Nucleus accumbens (tissue), 56 donors: Measurements from ENCODE around the gene CANT1.
"Not testable (repeated sequence)": the region's sequence is repeated elsewhere in the genome, so short reads cannot be mapped to it uniquely, and the experiment has no call there.

Source experiments
- DNase-seq, 56 donors: peaks; one replicate each; lab custom pipeline; 2025; lab: John Stamatoyannopoulos, UW

Gene CANT1

GRCh38 chr17:78946131-78946530, 63.4 kb downstream of the CANT1 start:
- no peak for DNase-seq

- not testable (repeated sequence) for DNase-seq
Measured at GRCh38 chr17:78945455-78945854, 64.1 kb downstream of the CANT1 start.

DNA sequence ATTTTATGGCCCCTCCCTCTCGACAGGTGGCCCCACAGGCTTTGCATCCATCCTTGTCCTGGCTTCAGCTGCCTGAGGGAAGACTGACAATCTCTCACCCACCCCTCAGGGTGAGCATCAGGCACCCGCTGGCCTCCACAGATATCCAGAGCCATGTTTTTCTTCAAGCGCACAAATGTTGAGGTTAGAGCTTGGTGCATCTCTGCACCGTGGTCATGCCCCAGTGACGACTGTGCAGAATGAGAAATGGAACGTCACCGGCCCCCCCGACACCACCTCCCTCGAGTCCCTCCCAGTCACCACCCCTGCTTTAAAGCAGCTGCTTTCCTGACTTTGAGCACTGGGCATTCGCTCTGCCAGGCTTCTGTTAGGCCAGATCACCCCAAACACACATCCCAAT, 64.6 kb downstream of the CANT1 start:
- no peak for DNase-seq

DNA sequence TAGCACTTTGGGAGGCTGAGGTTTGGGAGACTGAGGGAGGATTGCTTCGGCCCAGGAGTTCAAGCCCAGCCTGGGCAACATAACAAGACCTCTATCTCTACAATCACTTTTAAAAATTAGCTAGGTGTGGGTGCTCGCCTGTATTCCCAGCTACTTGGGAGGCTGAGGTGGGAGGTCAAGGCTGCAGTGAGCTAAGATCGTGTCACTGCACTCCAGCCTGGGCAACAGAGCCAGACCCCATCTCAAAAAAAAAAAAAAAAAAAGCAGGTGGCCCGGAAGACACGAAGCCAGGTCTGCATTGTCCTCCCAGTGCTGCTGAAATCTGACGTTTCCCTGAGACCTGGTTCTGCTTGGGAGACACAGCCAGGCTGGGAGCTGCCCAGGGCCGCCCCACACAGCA, 65.5 kb downstream of the CANT1 start:
- DNase-seq: no peak
